WTC11 (cell line): ENCODE data around the gene ZNRF2. TPM values are rescaled to one million over a fixed set of nuclear protein-coding genes. Genes with fewer than 3 reads are reported as not detected.

ENCODE experiments used
- ATAC-seq: fragments of 200-7000 bp; cut with Tn5 transposase; 2 replicates; pipeline ENCODE4 v1.10.0; 2021; ENCODE audit warnings: mild to moderate bottlenecking, moderate library complexity
- CTCF ChIA-PET: fragments of 300-600 bp; sonication (Branson Sonifier 250); formaldehyde crosslinking; loops from one replicate; lab custom pipeline; 2021; ENCODE audit warnings: antibody characterized with exemption; lab: Charles Lee
- POLR2A ChIA-PET: fragments of 350-600 bp; sonication (Branson Sonifier 250); formaldehyde crosslinking; loops from one replicate; lab custom pipeline; 2021; ENCODE audit warnings: antibody characterized with exemption; lab: Charles Lee
- DNase-seq: peaks from one replicate; pipeline ENCODE4 v3.0.0; 2021; ENCODE audit warnings: low spot score
- H3K27ac Mint-ChIP-seq: 2 replicates; pipeline ENCODE4 v1.8.0; 2021; ENCODE audit warnings: mixed read lengths
- H3K27me3 Mint-ChIP-seq: 2 replicates; pipeline ENCODE4 v1.8.0; 2021; ENCODE audit warnings: low read depth, mild to moderate bottlenecking, moderate library complexity, mixed read lengths
- H3K36me3 Mint-ChIP-seq: 2 replicates; pipeline ENCODE4 v1.8.0; 2021; ENCODE audit warnings: mixed read lengths
- H3K4me1 Mint-ChIP-seq: 2 replicates; pipeline ENCODE4 v1.8.0; 2022; ENCODE audit warnings: mixed read lengths
- H3K4me3 Mint-ChIP-seq: 2 replicates; pipeline ENCODE4 v1.8.0; 2021; ENCODE audit warnings: mild to moderate bottlenecking, moderate library complexity, mixed read lengths
- H3K9me3 Mint-ChIP-seq: 2 replicates; pipeline ENCODE4 v1.8.0; 2021; ENCODE audit warnings: mixed read lengths
- ATF2 ChIP-seq: sonication (generic); formaldehyde crosslinking; IDR thresholded peaks from 2 replicates; pipeline ENCODE4 v1.8.1; 2022; ENCODE audit warnings: low read depth, missing genetic modification reagents, borderline replicate concordance
- ATF3 ChIP-seq: sonication (generic); formaldehyde crosslinking; conservative IDR thresholded peaks from 2 replicates; pipeline ENCODE4 v1.8.1; 2022; ENCODE audit warnings: mild to moderate bottlenecking, missing genetic modification reagents
- E2F1 ChIP-seq: sonication (generic); formaldehyde crosslinking; IDR thresholded peaks from 2 replicates; pipeline ENCODE4 v1.8.0; 2022; ENCODE audit warnings: mild to moderate bottlenecking, missing genetic modification reagents
- E2F4 ChIP-seq: sonication (generic); formaldehyde crosslinking; IDR thresholded peaks from 2 replicates; pipeline ENCODE4 v1.8.1; 2022; ENCODE audit warnings: low read depth, mild to moderate bottlenecking, moderate library complexity, missing genetic modification reagents, borderline replicate concordance
- JAZF1 ChIP-seq: fragments of 250-450 bp; sonication (Bioruptor Pico); IDR thresholded peaks from 2 replicates; pipeline ENCODE4 v1.9.0; 2021; ENCODE audit warnings: moderate library complexity, mild to moderate bottlenecking, inconsistent platforms
- MAX ChIP-seq: sonication (generic); formaldehyde crosslinking; IDR thresholded peaks from 2 replicates; pipeline ENCODE4 v1.8.0; 2022; ENCODE audit warnings: mild to moderate bottlenecking, missing genetic modification reagents
- NFATC4 ChIP-seq: fragments of 250-450 bp; sonication (Bioruptor Pico); IDR thresholded peaks from 2 replicates; pipeline ENCODE4 v1.9.0; 2021; ENCODE audit warnings: mild to moderate bottlenecking
- NR3C1 ChIP-seq: sonication (generic); formaldehyde crosslinking; conservative IDR thresholded peaks from 2 replicates; pipeline ENCODE4 v1.8.1; 2023; ENCODE audit warnings: low read depth, mild to moderate bottlenecking, missing genetic modification reagents
- PREB ChIP-seq: sonication (generic); formaldehyde crosslinking; IDR thresholded peaks from 2 replicates; pipeline ENCODE4 v1.8.1; 2022; ENCODE audit warnings: mild to moderate bottlenecking, missing genetic modification reagents, moderate library complexity, borderline replicate concordance
- PRRX2 ChIP-seq: fragments of 250-450 bp; sonication (Bioruptor Pico); IDR thresholded peaks from 2 replicates; pipeline ENCODE4 v1.8.0; 2021; ENCODE audit warnings: mild to moderate bottlenecking
- RORB ChIP-seq: fragments of 250-450 bp; sonication (Bioruptor Pico); IDR thresholded peaks from 2 replicates; pipeline ENCODE4 v1.9.0; 2021; ENCODE audit warnings: mild to moderate bottlenecking
- SMAD4 ChIP-seq: sonication (generic); formaldehyde crosslinking; IDR thresholded peaks from 2 replicates; pipeline ENCODE4 v1.8.0; 2022; ENCODE audit warnings: mild to moderate bottlenecking, missing genetic modification reagents
- SOX15 ChIP-seq: fragments of 250-450 bp; sonication (Bioruptor Pico); IDR thresholded peaks from 2 replicates; pipeline ENCODE4 v1.9.0; 2021; ENCODE audit warnings: mild to moderate bottlenecking
- ZNF671 ChIP-seq: fragments of 250-450 bp; sonication (Bioruptor Pico); IDR thresholded peaks from 2 replicates; pipeline ENCODE4 v1.8.0; 2021; ENCODE audit warnings: mild to moderate bottlenecking
- microRNA-seq: library from miRNA; unstranded; fragments of <30 nt; microRNA quantifications from one replicate; pipeline ENCODE4 v1.2.0, GENCODE V29; 2022; ENCODE audit warnings: borderline number of aligned reads
- total RNA-seq: library from RNA; stranded (reverse); gene quantifications from 3 replicates; pipeline ENCODE4 v1.2.3, GENCODE V29; 2021

Gene ZNRF2
- total RNA-seq, 1 experiment from 2014 or later = 18.2 TPM

GRCh38 chr7:30412782-30413504 lies 128.5 kb downstream of the ZNRF2 start:
- peaks cover 12% of the 10 kb centered on the region for H3K9me3 Mint-ChIP-seq
- no peak overlapping the region for H3K4me3 Mint-ChIP-seq
- ATAC-seq (peak; percentile 98), DNase-seq (no peak)
- H3K27me3 Mint-ChIP-seq = peaks cover 3% of the 10 kb centered on the region
- ChIA-PET POLR2A (no interaction called here), CTCF (interaction anchor here (0.6 to 5.3 kb wide), 9 partner anchors 17 to 253 kb away, joined by 3 to 60 read pairs (median 5); no protein-coding TSS in a partner anchor)
- TF ChIP-seq E2F4 (CRISPR knock-in tag) (no peak), MAX (CRISPR knock-in tag) (0 out of 2 replicates have a peak, but pooled peaks have one; percentile 37), JAZF1 (CRISPR knock-in tag) (no peak), ATF3 (CRISPR knock-in tag) (no peak)
- H3K27ac Mint-ChIP-seq = 0 out of 2 replicates have a peak overlapping the region, but pooled peaks have one; percentile 51
- peaks cover 2% of the 10 kb centered on the region; the same call in 1 of the 2 replicates for H3K4me1 Mint-ChIP-seq
- peaks cover 12% of the 10 kb centered on the region for H3K36me3 Mint-ChIP-seq

GRCh38 chr7:30413864-30414263 lies 129.5 kb downstream of the ZNRF2 start:
- Mint-ChIP-seq H3K4me3 (no peak overlapping the region), H3K27ac (no peak overlapping the region), H3K36me3 (peaks cover 12% of the 10 kb centered on the region), H3K27me3 (peaks cover 7% of the 10 kb centered on the region), H3K4me1 (peaks cover 2% of the 10 kb centered on the region; the same call in 1 of the 2 replicates), H3K9me3 (peaks cover 12% of the 10 kb centered on the region)
- POLR2A ChIA-PET = no interaction called here
- no peak for DNase-seq
- no peak for ATAC-seq
- TF ChIP-seq NR3C1 (CRISPR knock-in tag) = no peak
- no peak for TF ChIP-seq ATF2 (CRISPR knock-in tag)
- no peak for TF ChIP-seq SMAD4
- TF ChIP-seq ZNF671 (CRISPR knock-in tag) = no peak
- no peak for TF ChIP-seq RORB (CRISPR knock-in tag)
- no peak for TF ChIP-seq E2F1 (CRISPR knock-in tag)
- TF ChIP-seq SOX15 (CRISPR knock-in tag) = no peak
- TF ChIP-seq NFATC4 = no peak
- TF ChIP-seq PREB (CRISPR knock-in tag) = no peak
- TF ChIP-seq PRRX2 (CRISPR knock-in tag) = no peak
- CTCF ChIA-PET = interaction anchor here (1.2 to 5.3 kb wide), 3 partner anchors 55 to 249 kb away, joined by 3 to 60 read pairs (median 10); no protein-coding TSS in a partner anchor

Small RNA genes lying within 50 kb of the gene (microRNA-seq; reads per million reads assigned to microRNA genes)
- gene MIR550A1 (not detected), gene MIR550B1 (not detected)

Other genes with a start within 250 kb of the ZNRF2 start
- gene MTURN, start 149.6 kb upstream of the ZNRF2 start, total RNA-seq = 5.0 to 6.4 TPM (median 5.4 TPM) in 3 replicates
- 6.0 to 6.4 TPM (median 6.3 TPM) in 3 replicates for gene NOD1, start 194.2 kb downstream of the ZNRF2 start, total RNA-seq
- 95.4 to 106 TPM (median 101 TPM) in 3 replicates for gene GGCT, start 220.2 kb downstream of the ZNRF2 start, total RNA-seq